IPS-NIHi7 (cell line): ENCODE measurements around the gene NEDD8.
A peak's percentile ranks its signal among the peaks of the same experiment; 100 is the strongest.

Source experiments
- DNase-seq: peaks from one replicate; pipeline ENCODE4 v3.0.0; 2012; ENCODE audit warnings: mixed read lengths; ENCODE audit errors: extremely low spot score

Gene NEDD8

GRCh38 chr14:24263848-24264247 is 31.7 kb upstream of the NEDD8 start:
- DNase-seq = no peak

GRCh38 chr14:24262821-24263733 is 30.9 kb upstream of the NEDD8 start, which contains the start of gene TGM1:
TGM1 (minus strand) TSS chr14:24263177; CDS start chr14:24262352, 825 bp downstream.
- peak; percentile 46 for DNase-seq

GRCh38 chr14:24261969-24262327 is 29.8 kb upstream of the NEDD8 start:
- no peak for DNase-seq

GRCh38 chr14:24261256-24261968 is 29.2 kb upstream of the NEDD8 start:
- no peak for DNase-seq

GRCh38 chr14:24260780-24261157 is 28.6 kb upstream of the NEDD8 start:
- no peak for DNase-seq

GRCh38 chr14:24260026-24260779 is 28.0 kb upstream of the NEDD8 start:
- DNase-seq = no peak

GRCh38 chr14:24259282-24260025 is 27.3 kb upstream of the NEDD8 start:
- no peak for DNase-seq

- DNase-seq = no peak
Observed at GRCh38 chr14:24258548-24259265, 26.5 kb upstream of the NEDD8 start.

- no peak for DNase-seq
Observed at GRCh38 chr14:24258119-24258518, 26.0 kb upstream of the NEDD8 start.

- DNase-seq = no peak
Observed at GRCh38 chr14:24256960-24257359, 24.8 kb upstream of the NEDD8 start.

- DNase-seq = no peak
Observed at GRCh38 chr14:24255931-24256711, 24.0 kb upstream of the NEDD8 start.

GRCh38 chr14:24255438-24255837 is 23.3 kb upstream of the NEDD8 start:
- DNase-seq = no peak

- DNase-seq = no peak
Observed at GRCh38 chr14:24254630-24255392, 22.6 kb upstream of the NEDD8 start.

- no peak for DNase-seq
Observed at GRCh38 chr14:24253936-24254335, 21.8 kb upstream of the NEDD8 start.

- DNase-seq = no peak
Observed at GRCh38 chr14:24252289-24253124, 20.3 kb upstream of the NEDD8 start.

GRCh38 chr14:24251880-24252288 is 19.7 kb upstream of the NEDD8 start:
- no peak for DNase-seq

- no peak for DNase-seq
Observed at GRCh38 chr14:24250354-24250753, 18.2 kb upstream of the NEDD8 start.
